ENCODE data around the gene METTL15. TPM values are rescaled to one million over a fixed set of nuclear protein-coding genes. Genes with fewer than 3 reads are reported as not detected.

The METTL15 gene
- total RNA-seq, 2 experiments from 2014 or later, result 18.9 to 19.7 TPM

GRCh38 chr11:28337701-28338100, 229.5 kb downstream of the METTL15 start:
- BruUV-seq (replicated peaks), result no TSS peak
- intact Hi-C loops (cut with micrococcal nuclease; ENCODE audit: unreplicated experiment), result no loop called here
- Histone ChIP-seq H2AFZ (ENCODE audit: low read length) (no peak overlapping the region), H3K4me1 (ENCODE audit: insufficient read depth, low read length, poor library complexity, severe bottlenecking) (no peaks in the 10 kb centered on the region), H3K4me3 (ENCODE audit: low read depth, low read length, poor library complexity, severe bottlenecking) (no peak overlapping the region), H4K20me1 (ENCODE audit: insufficient read depth, low read length) (no peaks in the 10 kb centered on the region), H3K9me3 (ENCODE audit: low read length) (no peaks in the 10 kb centered on the region), H3K9me2 (ENCODE audit: insufficient read depth, low read length) (no peaks in the 10 kb centered on the region), H3K36me3 (ENCODE audit: insufficient read depth, low read length) (no peaks in the 10 kb centered on the region), H3K27ac (ENCODE audit: low read depth, low read length, poor library complexity, severe bottlenecking) (no peak overlapping the region), H3K79me2 (ENCODE audit: insufficient read depth, low read depth, low read length) (no peaks in the 10 kb centered on the region), H3K4me2 (ENCODE audit: low read length) (no peak overlapping the region)
- TF ChIP-seq EZH2phosphoT487 (IDR thresholded peaks at IDR 0.05; ENCODE audit: borderline replicate concordance, low read depth, low read length), result no peak
- TF ChIP-seq, protein P1, sequence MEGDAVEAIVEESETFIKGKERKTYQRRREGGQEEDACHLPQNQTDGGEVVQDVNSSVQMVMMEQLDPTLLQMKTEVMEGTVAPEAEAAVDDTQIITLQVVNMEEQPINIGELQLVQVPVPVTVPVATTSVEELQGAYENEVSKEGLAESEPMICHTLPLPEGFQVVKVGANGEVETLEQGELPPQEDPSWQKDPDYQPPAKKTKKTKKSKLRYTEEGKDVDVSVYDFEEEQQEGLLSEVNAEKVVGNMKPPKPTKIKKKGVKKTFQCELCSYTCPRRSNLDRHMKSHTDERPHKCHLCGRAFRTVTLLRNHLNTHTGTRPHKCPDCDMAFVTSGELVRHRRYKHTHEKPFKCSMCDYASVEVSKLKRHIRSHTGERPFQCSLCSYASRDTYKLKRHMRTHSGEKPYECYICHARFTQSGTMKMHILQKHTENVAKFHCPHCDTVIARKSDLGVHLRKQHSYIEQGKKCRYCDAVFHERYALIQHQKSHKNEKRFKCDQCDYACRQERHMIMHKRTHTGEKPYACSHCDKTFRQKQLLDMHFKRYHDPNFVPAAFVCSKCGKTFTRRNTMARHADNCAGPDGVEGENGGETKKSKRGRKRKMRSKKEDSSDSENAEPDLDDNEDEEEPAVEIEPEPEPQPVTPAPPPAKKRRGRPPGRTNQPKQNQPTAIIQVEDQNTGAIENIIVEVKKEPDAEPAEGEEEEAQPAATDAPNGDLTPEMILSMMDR (conservative IDR thresholded peaks at IDR 0.05; ENCODE audit: low read length), result no peak
- no peak for DNase-seq (ENCODE audit: low spot score)
- ChIA-PET POLR2A (interaction anchor here (0.7 to 2.1 kb wide), 2 partner anchors 8 to 11 kb away, joined by 4 to 5 read pairs; no protein-coding TSS in a partner anchor), CTCF (ENCODE audit: unreplicated experiment) (no interaction called here)

DNA sequence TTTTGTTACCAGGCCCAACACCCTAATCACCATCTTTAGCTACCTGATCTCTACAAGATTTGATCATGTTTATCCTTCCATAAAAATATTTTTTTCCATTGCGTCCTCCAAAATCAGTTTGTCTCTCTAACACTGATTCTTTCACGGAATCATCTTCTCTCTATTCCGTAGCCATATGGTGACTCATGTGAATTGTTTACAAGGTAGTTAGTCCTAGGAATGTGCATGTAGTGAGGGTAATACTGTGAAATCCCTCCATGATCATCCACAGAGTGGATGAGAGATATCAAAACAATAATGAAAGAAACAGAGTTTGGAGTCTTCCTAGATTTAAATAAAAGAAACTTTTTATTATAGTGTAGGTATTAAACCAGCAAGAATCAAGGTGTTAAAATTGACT, 230.2 kb downstream of the METTL15 start:
- no peaks in the 10 kb centered on the region for H3K9me2 ChIP-seq (ENCODE audit: insufficient read depth, low read length)
- H4K20me1 ChIP-seq (ENCODE audit: insufficient read depth, low read length), result no peaks in the 10 kb centered on the region
- no peak for DNase-seq (ENCODE audit: low spot score)
- H3K27ac ChIP-seq (ENCODE audit: low read depth, low read length, poor library complexity, severe bottlenecking), result no peak overlapping the region
- H3K9me3 ChIP-seq (ENCODE audit: low read length), result no peaks in the 10 kb centered on the region
- H2AFZ ChIP-seq (ENCODE audit: low read length), result no peak overlapping the region
- BruUV-seq (replicated peaks), result no TSS peak
- intact Hi-C loops (cut with micrococcal nuclease; ENCODE audit: unreplicated experiment), result no loop called here
- ChIA-PET CTCF (ENCODE audit: unreplicated experiment) (no interaction called here), POLR2A (interaction anchor here (0.7 to 2.1 kb wide), 2 partner anchors 9 to 11 kb away, joined by 4 to 5 read pairs; no protein-coding TSS in a partner anchor)
- no peak overlapping the region for H3K4me2 ChIP-seq (ENCODE audit: low read length)
- H3K79me2 ChIP-seq (ENCODE audit: insufficient read depth, low read depth, low read length), result no peaks in the 10 kb centered on the region
- no peaks in the 10 kb centered on the region for H3K36me3 ChIP-seq (ENCODE audit: insufficient read depth, low read length)
- no peaks in the 10 kb centered on the region for H3K4me1 ChIP-seq (ENCODE audit: insufficient read depth, low read length, poor library complexity, severe bottlenecking)
- no peak for TF ChIP-seq EZH2phosphoT487 (IDR thresholded peaks at IDR 0.05; ENCODE audit: borderline replicate concordance, low read depth, low read length)
- no peak overlapping the region for H3K4me3 ChIP-seq (ENCODE audit: low read depth, low read length, poor library complexity, severe bottlenecking)

DNA sequence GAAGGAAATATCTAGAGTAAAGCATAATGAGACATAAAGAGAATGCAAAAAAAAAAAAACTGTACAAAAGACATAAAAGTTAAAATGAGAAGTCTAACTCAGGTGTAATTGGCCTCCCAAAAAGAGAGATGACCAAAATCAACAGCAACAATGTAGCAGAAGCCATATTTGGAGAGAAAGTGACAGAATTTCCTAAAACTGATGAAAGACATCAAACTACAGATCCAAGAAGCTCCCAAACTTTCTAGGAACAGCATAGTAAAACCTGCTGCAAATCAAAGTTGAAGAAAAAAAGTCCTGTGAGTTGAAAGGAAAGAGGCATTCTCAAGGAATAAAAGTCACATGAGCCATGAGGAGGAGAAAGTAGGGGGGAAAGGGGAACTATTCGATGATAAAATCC, 231.3 kb downstream of the METTL15 start:
- Histone ChIP-seq H3K9me2 (ENCODE audit: insufficient read depth, low read length) (no peaks in the 10 kb centered on the region), H3K4me2 (ENCODE audit: low read length) (no peak overlapping the region), H3K79me2 (ENCODE audit: insufficient read depth, low read depth, low read length) (no peaks in the 10 kb centered on the region), H3K9me3 (ENCODE audit: low read length) (no peaks in the 10 kb centered on the region), H3K27ac (ENCODE audit: low read depth, low read length, poor library complexity, severe bottlenecking) (no peak overlapping the region), H3K4me1 (ENCODE audit: insufficient read depth, low read length, poor library complexity, severe bottlenecking) (no peaks in the 10 kb centered on the region), H3K4me3 (ENCODE audit: low read depth, low read length, poor library complexity, severe bottlenecking) (no peak overlapping the region), H4K20me1 (ENCODE audit: insufficient read depth, low read length) (no peaks in the 10 kb centered on the region), H2AFZ (ENCODE audit: low read length) (no peak overlapping the region), H3K36me3 (ENCODE audit: insufficient read depth, low read length) (no peaks in the 10 kb centered on the region)
- TF ChIP-seq EZH2phosphoT487 (IDR thresholded peaks at IDR 0.05; ENCODE audit: borderline replicate concordance, low read depth, low read length), result no peak
- TF ChIP-seq, protein P1 (conservative IDR thresholded peaks at IDR 0.05; ENCODE audit: low read length), result no peak
- DNase-seq (ENCODE audit: low spot score), result no peak
- no TSS peak for BruUV-seq (replicated peaks)
- ChIA-PET CTCF (ENCODE audit: unreplicated experiment) (no interaction called here), POLR2A (no interaction called here)
- intact Hi-C loops (cut with micrococcal nuclease; ENCODE audit: unreplicated experiment), result no loop called here
